Activated naive CD8-positive, alpha-beta T cell treated with anti-CD3 and anti-CD28 coated beads for 36 hours (primary cell): ENCODE measurements around the gene TTC28. TPM values are rescaled to one million over a fixed set of nuclear protein-coding genes. Genes with fewer than 3 reads are reported as not detected.

Source experiments
- DNase-seq: peaks from one replicate; pipeline ENCODE4 v3.0.0; 2021
- H3K27ac Mint-ChIP-seq: one replicate; pipeline ENCODE4 v1.8.0; 2022; ENCODE audit warnings: mild to moderate bottlenecking, moderate library complexity, mixed read lengths
- H3K27me3 Mint-ChIP-seq: one replicate; pipeline ENCODE4 v1.8.0; 2022; ENCODE audit warnings: mild to moderate bottlenecking, mixed read lengths
- H3K36me3 Mint-ChIP-seq: one replicate; pipeline ENCODE4 v1.8.0; 2021; ENCODE audit warnings: mild to moderate bottlenecking, mixed read lengths
- H3K4me1 Mint-ChIP-seq: one replicate; pipeline ENCODE4 v1.8.0; 2021; ENCODE audit warnings: mixed read lengths
- H3K4me3 Mint-ChIP-seq: one replicate; pipeline ENCODE4 v1.8.0; 2022; ENCODE audit warnings: mild to moderate bottlenecking, moderate library complexity, mixed read lengths
- H3K9me3 Mint-ChIP-seq: one replicate; pipeline ENCODE4 v1.8.0; 2022; ENCODE audit warnings: mixed read lengths
- total RNA-seq, 2 experiments: library from RNA; stranded (reverse); gene quantifications; one replicate each; pipeline ENCODE4 v1.2.3, GENCODE V29; 2021

Gene TTC28
- total RNA-seq, 2 experiments from 2014 or later, result 1.0 to 1.9 TPM

DNA sequence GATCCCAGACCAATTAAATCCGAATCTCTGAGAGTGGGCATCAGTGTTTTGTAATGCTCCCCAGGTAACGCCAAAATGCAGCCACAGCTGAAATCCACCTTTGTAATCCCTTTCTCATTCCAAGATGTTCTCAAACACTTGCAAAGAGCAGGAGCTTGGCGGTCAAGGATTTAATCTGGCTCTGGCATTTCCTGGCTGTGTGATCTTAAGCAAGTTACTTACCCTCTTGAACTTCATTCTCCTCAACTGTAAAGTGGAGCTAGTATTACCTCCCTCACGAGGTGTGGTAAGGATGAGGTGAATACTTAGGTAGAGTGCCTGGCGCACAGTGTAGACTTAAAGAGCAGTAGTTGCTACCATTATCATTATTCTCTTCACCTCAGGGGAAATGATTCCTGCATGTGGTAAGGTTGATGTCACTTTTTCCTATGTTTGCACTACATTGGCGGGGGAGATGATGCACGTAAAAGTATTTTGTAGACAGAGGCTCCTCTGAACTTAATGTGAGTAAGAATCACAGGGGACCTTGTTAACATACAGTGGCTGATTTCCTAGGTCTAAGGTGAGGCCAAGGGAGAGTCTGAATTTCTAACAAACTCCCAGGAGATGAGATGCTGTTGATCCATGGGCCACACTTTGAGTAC, 550.2 kb downstream of the TTC28 start:
- Mint-ChIP-seq H3K27me3 (no peaks in the 10 kb centered on the region), H3K4me1 (no peaks in the 10 kb centered on the region), H3K27ac (no peak overlapping the region), H3K4me3 (no peak overlapping the region), H3K36me3 (peaks cover 2% of the 10 kb centered on the region), H3K9me3 (no peaks in the 10 kb centered on the region)
- no peak for DNase-seq

DNA sequence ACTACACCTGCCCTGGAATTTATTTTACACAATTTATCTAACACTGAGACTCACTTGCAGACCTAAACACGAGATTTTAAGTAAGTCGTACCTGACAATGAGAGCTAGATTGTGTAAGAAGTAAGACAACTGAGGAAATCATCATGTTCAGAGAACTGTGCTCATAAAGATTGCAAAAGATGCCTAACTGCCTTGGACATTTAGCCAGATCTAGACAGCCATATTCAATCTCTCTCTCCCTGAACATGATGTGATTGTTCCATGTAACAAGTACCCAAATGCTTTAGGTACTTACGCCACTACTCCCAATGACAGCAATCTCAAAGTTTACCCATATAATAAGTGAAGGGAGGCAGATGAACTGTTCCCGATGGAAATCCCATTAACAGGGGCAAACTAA, 550.8 kb downstream of the TTC28 start:
- Mint-ChIP-seq H3K27ac (no peak overlapping the region), H3K9me3 (no peaks in the 10 kb centered on the region), H3K4me1 (no peaks in the 10 kb centered on the region), H3K27me3 (no peaks in the 10 kb centered on the region), H3K36me3 (peaks cover 2% of the 10 kb centered on the region), H3K4me3 (no peak overlapping the region)
- DNase-seq, result no peak

DNA sequence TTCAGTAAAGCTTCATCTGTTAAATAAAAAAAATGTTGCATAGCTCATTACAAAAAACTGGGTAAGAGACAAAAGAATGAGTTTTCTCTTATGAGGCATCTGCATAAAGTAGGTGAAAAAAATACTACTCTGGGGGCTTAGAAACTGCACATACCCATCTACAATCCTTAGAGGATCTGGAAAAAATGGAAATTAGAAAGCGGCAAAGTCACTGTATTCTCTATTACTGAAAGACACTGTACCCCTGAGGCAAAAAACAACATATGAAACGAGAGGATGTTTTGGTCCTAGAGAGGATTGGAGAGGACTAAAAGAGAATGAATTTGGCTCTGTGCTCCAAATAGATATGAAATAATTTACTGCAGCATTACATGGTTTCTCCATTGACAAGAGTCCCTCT, 553.8 kb downstream of the TTC28 start:
- no peak for DNase-seq
- H3K4me3 Mint-ChIP-seq, result no peak overlapping the region
- H3K9me3 Mint-ChIP-seq, result no peaks in the 10 kb centered on the region
- no peaks in the 10 kb centered on the region for H3K4me1 Mint-ChIP-seq
- no peaks in the 10 kb centered on the region for H3K36me3 Mint-ChIP-seq
- no peak overlapping the region for H3K27ac Mint-ChIP-seq
- H3K27me3 Mint-ChIP-seq, result no peaks in the 10 kb centered on the region

DNA sequence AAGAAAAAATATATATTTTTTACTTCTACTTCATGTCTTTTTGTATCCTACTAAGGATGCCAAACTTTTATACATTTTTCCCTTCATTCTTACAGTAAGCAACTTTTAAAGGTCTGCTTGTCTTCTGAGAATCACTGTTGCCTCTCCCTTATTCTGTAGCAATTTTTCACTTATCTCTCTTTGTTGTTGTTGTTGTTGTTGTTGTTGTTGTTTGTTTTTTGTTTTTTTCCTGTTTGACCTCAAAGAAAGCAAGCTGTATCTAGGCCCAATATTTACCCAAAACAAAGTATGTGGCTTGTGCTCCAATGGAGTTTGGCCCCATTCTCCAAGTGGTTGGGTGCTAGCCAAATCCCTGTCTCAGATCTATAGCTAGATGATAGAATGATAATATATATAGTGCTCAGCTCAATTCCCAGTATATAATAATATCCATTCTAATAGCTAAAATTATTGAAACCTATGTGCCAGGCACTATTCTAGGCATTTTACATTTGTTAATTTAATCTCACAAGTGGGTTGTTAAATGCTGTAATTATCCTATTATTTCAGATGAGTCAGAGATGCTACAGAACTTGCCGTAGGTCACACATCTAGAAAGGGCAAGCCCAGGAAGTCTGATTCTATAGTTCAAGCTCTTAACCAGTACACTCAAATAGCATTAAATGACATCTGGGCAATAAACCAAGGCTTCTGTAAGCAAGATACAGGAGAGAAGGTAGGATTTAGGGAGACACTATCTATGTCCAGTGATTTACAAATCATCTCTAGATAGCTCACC, 555.5 kb downstream of the TTC28 start:
- Mint-ChIP-seq H3K27me3 (no peaks in the 10 kb centered on the region), H3K4me1 (no peaks in the 10 kb centered on the region), H3K4me3 (no peak overlapping the region), H3K27ac (no peak overlapping the region), H3K9me3 (no peaks in the 10 kb centered on the region), H3K36me3 (no peaks in the 10 kb centered on the region)
- no peak for DNase-seq

DNA sequence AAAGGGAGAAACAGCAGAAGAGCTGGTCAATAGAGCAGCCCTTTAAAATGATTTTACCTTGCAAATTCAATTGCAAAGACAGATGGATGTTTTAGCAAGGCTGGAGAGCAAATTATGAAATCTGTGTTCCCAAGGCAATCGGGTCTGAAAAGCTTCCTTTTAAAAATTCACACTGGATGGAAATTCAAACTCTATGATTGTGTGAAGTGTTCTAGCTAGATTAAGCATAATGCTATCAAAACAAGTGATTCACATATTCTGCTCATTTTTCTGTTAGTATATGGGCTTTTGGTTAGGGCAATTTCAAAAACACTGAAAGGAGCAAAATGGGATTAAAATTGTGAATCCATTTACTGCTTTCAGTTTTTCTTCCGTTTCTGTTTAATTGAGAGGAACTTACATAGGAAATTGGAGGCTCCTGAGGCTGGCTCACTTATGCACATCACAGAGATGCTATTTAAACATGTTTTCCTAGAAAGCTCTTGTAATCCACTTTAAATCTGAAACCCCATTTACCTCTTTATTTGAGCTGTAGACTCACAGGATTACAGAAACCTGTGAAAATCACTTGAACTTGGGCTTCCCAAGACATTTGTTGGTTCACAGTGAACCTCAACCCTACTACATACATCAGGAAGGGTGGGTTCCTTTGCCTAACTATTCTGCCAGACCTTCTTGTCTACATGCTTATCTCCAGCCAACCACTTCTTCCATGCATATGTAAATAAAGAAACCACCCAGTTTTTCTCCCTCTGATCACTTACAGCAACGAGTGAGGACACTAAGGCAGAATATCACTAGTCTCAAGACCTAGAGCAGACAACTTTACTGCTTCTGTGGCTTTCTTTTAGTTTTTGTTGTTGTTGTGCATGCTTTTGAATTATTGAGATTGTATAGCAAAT, 558.7 kb downstream of the TTC28 start:
- Mint-ChIP-seq H3K36me3 (no peaks in the 10 kb centered on the region), H3K27ac (no peak overlapping the region), H3K4me1 (no peaks in the 10 kb centered on the region), H3K27me3 (no peaks in the 10 kb centered on the region), H3K4me3 (no peak overlapping the region), H3K9me3 (no peaks in the 10 kb centered on the region)
- DNase-seq, result no peak

DNA sequence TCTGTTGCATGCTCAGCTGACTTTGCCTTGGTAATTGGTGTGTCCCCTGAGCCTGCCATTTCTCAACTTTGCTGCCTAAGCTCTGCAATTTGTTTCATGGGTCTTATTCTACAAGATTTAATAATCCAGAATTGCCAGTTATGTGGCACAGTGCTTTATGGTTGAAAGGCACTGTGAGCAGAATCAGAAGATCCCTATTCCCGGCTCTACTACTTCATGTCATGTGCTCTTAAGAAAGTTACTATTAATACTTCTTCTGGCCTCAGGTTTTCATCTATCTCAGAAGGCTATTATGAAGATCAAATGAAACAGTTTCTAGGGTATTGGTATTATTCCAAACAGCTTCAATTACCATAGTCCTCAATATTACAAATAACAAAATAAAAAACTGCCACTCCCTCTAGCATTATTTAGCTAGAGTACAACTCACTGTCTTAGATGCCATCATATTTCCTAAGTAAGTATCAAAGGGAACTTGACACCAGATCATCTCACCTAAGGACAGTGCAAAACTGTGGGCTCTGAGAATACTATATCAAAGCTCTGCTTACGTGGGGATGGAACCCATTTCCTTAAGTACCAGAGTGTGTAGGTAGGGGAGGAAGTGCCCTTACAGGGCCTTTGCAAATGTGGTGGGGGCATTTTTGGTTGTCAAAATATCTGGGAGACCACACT, 560.5 kb downstream of the TTC28 start:
- H3K4me1 Mint-ChIP-seq, result no peaks in the 10 kb centered on the region
- H3K9me3 Mint-ChIP-seq, result no peaks in the 10 kb centered on the region
- no peaks in the 10 kb centered on the region for H3K27me3 Mint-ChIP-seq
- DNase-seq, result no peak
- H3K36me3 Mint-ChIP-seq, result no peaks in the 10 kb centered on the region
- no peak overlapping the region for H3K27ac Mint-ChIP-seq
- H3K4me3 Mint-ChIP-seq, result no peak overlapping the region

DNA sequence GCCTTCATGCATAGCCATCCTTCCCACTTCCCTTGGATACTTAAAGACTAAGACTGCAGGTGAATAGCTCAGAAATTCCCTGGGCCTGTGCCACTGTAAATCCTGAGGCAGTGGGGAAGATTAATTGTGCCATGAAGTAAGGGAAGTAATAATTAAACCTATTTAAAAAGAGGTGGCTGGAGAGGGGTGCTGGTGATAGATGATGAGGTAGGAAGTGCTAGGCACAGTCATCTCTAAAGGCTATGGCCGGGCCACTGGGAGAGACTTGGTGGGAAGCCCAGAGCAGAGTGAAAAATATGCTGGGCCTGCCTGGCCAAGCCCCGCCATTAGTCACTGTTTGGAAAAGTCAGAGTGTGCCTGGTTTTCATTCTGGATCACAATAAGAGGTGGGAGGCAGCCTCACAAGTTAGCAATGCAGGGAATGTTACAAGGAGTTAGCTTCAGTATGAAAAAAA, 563.4 kb downstream of the TTC28 start:
- DNase-seq, result no peak
- H3K4me1 Mint-ChIP-seq, result no peaks in the 10 kb centered on the region
- no peaks in the 10 kb centered on the region for H3K9me3 Mint-ChIP-seq
- no peak overlapping the region for H3K27ac Mint-ChIP-seq
- H3K4me3 Mint-ChIP-seq, result no peak overlapping the region
- no peaks in the 10 kb centered on the region for H3K36me3 Mint-ChIP-seq
- no peaks in the 10 kb centered on the region for H3K27me3 Mint-ChIP-seq

DNA sequence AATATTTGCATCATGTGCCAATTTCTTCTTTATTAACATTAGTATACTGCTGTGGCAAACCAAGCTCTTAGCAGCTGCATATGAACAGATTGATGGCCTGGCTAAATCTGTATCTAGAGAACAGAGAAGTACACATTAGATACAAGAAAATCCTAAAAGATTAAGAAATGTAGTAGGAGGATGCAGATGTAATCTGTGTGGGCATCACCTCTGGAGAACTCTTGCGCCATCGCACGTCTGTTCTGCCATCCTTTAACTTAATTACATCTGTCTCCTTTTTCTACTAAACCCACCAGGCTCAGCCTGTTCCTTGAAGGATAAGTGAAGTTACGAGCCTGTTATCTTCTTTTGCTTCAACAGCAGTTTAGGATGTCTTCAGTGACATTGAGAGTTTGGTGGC, 564.2 kb downstream of the TTC28 start:
- no peaks in the 10 kb centered on the region for H3K4me1 Mint-ChIP-seq
- DNase-seq, result no peak
- no peaks in the 10 kb centered on the region for H3K27me3 Mint-ChIP-seq
- no peak overlapping the region for H3K4me3 Mint-ChIP-seq
- H3K9me3 Mint-ChIP-seq, result no peaks in the 10 kb centered on the region
- H3K27ac Mint-ChIP-seq, result no peak overlapping the region
- no peaks in the 10 kb centered on the region for H3K36me3 Mint-ChIP-seq

DNA sequence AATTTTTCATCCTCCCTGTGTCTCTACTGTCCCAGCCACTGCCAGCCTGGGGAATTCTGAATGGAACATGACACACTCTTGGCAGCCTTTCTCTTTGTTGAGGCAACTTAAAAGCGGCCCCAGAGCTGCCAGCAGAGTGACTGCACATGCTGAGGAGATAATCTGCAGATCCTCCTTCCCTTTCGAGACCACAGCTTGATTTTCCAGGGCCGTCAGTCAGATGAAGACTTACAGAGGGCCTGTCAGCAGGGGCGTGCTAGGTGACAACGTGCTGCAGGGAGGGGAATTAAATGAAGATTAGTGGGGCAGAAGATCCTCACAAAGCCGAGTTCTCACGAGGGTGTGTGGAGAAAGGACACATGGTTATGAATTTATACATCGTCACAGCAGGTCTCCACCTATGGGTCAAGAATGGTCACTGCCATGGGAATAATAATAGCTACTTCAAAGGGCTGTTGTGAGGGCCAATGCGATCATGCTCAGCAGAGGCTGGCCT, 567.0 kb downstream of the TTC28 start:
- Mint-ChIP-seq H3K27me3 (no peaks in the 10 kb centered on the region), H3K4me3 (no peak overlapping the region), H3K36me3 (no peaks in the 10 kb centered on the region), H3K9me3 (no peaks in the 10 kb centered on the region), H3K27ac (no peak overlapping the region), H3K4me1 (no peaks in the 10 kb centered on the region)
- DNase-seq, result no peak

DNA sequence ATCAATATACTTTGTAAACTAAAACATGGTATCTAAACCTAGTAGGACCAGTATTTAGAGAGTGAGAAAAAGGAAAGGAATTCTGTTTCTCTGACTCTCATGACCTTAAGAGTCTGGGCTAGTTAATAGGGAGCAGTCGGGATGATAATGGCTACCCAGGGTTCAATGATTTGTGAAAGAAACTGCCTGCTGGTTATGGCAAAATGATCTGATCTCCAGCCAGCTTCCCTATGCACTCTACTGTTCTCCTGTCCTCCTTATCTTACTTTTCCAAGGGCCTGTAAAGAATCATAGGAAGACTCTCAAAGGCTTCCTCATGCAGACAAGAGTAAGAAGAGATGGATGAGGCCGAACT, 567.5 kb downstream of the TTC28 start:
- H3K27me3 Mint-ChIP-seq, result no peaks in the 10 kb centered on the region
- no peak overlapping the region for H3K27ac Mint-ChIP-seq
- no peak for DNase-seq
- no peaks in the 10 kb centered on the region for H3K9me3 Mint-ChIP-seq
- H3K36me3 Mint-ChIP-seq, result no peaks in the 10 kb centered on the region
- H3K4me3 Mint-ChIP-seq, result no peak overlapping the region
- H3K4me1 Mint-ChIP-seq, result no peaks in the 10 kb centered on the region

DNA sequence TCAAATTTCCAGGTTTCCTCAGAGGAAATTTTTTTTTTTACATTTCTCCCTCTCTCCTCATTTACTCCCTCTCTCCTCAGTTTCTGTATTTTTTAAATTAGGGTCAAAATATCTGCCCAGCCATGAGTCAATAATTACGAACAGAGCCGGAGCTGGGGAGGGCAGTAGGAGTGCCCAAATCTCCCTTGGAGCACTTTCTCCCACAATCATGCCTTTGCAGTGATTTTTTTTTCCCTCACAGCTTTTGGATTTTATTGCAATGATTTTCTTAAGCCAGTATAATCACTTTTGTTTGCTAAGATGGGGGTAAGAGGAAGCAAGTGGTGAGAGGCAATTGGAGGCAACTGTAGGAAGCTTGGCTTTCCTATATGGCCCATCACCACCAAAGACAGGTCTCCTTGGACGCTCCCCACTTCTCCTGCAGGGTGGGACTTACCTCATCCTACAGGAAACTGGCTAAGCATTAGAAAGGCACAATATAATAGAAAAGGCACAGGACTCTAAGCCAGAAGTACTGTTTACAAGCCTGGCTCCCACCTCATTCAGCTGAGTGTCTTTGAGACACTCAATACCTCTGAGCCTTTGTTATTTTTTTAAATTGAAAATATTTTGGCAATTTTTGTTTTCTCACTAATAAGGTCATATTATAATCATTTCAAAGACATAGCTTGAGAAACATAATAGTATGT, 568.0 kb downstream of the TTC28 start:
- Mint-ChIP-seq H3K36me3 (no peaks in the 10 kb centered on the region), H3K27ac (no peak overlapping the region), H3K9me3 (no peaks in the 10 kb centered on the region), H3K27me3 (no peaks in the 10 kb centered on the region), H3K4me3 (no peak overlapping the region), H3K4me1 (no peaks in the 10 kb centered on the region)
- DNase-seq, result no peak

DNA sequence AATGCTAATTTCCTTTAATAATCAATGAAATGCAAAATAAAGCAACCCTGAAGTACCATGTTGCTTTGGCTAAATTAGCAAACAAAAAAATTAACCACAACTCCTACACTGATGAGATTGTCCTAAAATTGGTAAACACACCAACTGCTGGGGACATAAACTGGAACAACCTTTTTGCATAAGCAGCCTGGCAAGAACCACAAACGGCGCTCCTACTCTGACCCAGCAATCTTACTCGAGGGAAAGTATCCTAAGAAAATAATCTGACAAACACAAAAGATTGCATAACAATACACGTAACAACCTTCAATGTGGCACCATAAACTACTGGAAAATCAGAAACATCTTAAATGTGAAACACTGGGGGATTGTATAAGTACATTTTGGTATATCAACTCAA, 570.8 kb downstream of the TTC28 start:
- no peaks in the 10 kb centered on the region for H3K4me1 Mint-ChIP-seq
- no peak for DNase-seq
- H3K4me3 Mint-ChIP-seq, result no peak overlapping the region
- no peaks in the 10 kb centered on the region for H3K27me3 Mint-ChIP-seq
- H3K9me3 Mint-ChIP-seq, result no peaks in the 10 kb centered on the region
- H3K36me3 Mint-ChIP-seq, result no peaks in the 10 kb centered on the region
- no peak overlapping the region for H3K27ac Mint-ChIP-seq

DNA sequence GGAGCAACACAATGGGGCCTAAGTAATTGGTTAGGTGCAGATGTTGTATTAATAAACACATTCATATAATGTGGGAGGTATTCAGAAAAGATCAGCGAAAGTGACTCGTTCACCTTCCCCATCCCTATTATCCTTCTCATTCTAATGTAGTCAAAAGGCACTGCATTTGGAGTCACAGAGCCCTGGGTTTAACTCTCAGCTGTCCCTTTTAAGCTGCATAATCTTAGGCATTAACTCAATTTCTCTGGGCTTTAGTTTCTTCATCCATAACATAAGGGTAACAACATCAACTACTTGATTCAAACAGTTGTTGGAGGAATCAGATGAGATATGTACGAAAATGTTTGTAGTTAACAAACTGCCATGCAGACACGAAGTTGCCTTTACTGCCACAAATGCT, 573.0 kb downstream of the TTC28 start:
- Mint-ChIP-seq H3K4me3 (no peak overlapping the region), H3K9me3 (no peaks in the 10 kb centered on the region), H3K27me3 (no peaks in the 10 kb centered on the region), H3K36me3 (no peaks in the 10 kb centered on the region), H3K27ac (no peak overlapping the region), H3K4me1 (no peaks in the 10 kb centered on the region)
- no peak for DNase-seq

DNA sequence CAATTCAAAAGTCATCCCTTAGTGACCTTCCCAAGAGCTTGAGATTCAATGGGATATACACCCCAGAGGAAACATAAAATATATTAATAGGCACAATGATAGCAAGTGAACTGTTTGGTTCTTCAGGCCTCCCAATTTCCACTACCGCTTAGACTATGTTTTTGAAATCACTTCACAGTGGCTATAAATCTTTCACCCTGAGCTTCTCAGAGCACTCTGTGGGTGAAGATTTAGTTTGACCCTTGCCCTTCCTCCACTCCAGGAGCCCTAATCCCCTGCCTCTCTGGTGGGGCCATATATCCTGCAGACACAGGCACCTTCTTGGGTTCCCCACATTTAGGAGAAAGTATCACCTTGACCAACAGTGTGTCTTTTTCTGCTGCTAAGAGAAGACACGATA, 573.7 kb downstream of the TTC28 start:
- Mint-ChIP-seq H3K27me3 (no peaks in the 10 kb centered on the region), H3K4me1 (no peaks in the 10 kb centered on the region), H3K27ac (no peak overlapping the region), H3K4me3 (no peak overlapping the region), H3K9me3 (no peaks in the 10 kb centered on the region), H3K36me3 (no peaks in the 10 kb centered on the region)
- no peak for DNase-seq
